GM19025 (cell line): ENCODE data around the gene PIP5K1B.

ENCODE experiments used
- ATAC-seq: cut with Tn5 transposase; IDR thresholded peaks from one replicate; pipeline ENCODE4 v1.9.1; 2021; ENCODE audit warnings: mild to moderate bottlenecking, low read depth, moderate library complexity; ENCODE audit not compliant: unreplicated experiment

Gene PIP5K1B

DNA sequence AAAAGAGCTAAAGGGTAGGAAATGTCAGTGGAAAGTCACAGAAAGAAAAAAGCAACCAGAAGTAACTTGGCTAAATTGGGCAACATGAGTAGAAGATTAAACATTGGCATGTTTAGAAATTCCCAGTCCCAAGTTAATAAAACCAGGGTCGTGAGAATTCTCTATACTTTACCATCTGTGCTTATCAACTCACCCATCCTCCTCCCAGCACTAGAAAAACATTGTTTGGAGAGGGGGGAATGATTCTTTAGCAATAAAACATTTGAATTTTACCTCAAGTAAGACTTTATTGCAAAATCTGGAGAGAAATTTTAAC, 229.2 kb downstream of the PIP5K1B start:
- ATAC-seq: no peak

DNA sequence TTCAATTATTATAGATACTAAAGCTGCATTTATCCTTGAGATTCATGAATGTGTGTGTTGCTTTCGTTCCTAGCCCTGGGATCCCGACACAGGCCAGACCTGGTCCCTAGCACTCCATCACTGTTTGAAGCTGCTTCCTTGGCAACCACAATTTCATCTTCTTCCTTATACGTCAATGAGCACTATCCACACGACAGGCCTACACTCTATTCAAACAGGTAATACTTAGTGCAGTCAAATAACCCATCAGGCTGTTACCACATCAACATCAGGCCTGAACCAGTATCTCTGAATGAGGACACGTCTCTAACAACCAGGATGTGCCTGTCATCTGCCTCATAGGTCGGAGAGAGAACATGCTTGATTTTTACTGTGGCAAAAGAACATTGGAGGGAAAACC, 235.5 kb downstream of the PIP5K1B start:
- no peak for ATAC-seq

DNA sequence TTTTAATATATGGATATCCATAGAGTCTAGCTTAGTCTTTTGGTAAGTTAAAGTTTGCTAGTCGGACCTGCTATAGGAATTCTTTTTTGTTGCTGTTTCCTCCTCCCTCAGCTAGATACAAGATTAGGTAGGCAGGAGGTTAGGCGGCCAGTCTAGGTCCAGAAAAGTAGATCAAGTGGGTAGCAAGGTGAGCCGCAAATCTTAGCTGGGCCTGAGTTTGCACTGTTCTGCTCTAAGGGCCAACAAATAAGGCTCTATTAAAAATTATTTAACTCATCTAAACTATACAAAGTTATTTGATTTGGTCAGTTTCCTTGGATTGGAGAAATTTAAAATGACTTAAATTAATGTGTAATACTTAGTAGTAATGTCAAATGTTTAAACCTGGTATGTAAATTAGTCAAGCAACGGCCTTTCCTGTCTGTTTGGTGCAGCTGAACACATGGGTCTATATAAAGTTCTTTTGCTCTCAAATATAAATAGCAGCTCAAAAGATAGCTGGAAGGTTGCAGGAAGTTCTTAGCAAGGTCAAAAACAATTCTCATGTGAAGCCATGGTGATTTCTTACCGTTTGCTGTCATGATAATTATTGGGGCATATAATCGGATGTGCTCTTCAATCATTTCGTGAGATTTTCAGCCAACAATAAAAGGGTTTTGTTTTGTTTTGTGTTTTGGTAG, 236.9 kb downstream of the PIP5K1B start:
- no peak for ATAC-seq

DNA sequence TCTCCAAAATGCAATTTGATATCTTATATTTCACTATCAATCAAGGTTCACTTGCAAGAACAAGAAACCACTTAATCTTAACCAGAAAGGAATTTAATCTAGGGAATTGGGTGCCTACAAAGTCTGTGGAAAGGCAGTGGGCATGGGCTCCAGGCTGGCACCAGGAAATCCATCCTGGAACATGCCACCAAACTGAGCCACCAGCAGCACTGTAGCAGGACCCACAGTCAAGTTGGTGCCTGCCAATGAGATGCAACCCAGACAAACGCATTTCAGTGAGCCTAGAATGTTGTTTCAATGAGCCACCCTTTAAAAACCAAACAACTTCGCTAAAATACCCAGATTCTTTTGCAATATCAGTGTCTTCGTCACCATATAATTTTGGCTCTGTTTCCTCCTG, 237.8 kb downstream of the PIP5K1B start:
- no peak for ATAC-seq

DNA sequence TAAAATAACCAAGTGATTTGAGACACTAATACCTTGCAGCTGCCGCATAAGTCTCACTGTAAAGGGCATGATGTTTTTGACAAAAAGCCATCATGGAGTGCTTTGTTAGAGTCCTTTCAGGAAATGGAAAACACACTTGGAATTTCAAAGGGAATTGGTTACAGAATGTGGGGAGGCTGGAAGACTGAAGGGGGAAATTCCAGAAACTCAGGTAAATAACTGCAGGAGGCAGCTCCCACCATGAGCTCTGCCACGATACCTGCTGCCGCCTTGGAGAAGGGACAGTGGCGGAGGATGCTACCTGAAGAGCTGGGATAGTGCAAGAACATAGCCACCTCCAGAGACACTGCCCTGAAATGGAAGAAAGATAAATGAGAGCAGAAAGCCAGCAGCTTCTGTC, 242.0 kb downstream of the PIP5K1B start:
- no peak for ATAC-seq

DNA sequence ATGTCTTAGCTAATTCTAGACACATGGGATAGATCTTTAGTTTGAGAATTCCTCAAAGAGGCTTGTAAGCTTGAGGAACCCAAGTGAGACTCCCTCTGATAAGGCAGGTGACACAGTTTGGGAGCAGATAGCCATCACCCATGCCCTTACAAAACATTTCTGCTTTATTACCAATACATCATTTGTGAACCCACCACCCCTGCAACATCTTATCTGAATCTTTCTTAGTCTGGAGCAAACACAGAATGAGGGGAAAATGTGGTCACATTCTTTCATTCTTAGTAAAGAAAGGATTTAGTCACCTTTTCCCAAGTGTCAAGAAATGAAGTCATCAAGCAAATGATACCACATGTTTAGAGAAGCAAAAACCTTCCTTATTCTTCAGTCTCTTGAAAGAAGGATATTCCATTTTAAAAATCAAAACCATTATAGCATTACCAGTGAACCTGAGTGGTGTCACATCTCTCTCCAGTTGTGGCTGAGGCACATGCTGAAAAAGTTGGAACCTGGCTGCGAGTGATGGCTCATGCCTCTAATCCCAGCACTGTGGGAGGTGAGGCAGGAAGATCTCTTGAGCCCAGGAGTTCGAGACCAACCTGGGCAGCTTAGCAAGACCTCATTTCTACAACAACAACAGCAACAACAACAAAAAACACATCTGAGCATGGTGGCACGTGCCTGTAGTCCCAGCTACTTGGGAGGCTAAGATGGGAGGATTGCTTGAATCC, 243.0 kb downstream of the PIP5K1B start:
- ATAC-seq: no peak

DNA sequence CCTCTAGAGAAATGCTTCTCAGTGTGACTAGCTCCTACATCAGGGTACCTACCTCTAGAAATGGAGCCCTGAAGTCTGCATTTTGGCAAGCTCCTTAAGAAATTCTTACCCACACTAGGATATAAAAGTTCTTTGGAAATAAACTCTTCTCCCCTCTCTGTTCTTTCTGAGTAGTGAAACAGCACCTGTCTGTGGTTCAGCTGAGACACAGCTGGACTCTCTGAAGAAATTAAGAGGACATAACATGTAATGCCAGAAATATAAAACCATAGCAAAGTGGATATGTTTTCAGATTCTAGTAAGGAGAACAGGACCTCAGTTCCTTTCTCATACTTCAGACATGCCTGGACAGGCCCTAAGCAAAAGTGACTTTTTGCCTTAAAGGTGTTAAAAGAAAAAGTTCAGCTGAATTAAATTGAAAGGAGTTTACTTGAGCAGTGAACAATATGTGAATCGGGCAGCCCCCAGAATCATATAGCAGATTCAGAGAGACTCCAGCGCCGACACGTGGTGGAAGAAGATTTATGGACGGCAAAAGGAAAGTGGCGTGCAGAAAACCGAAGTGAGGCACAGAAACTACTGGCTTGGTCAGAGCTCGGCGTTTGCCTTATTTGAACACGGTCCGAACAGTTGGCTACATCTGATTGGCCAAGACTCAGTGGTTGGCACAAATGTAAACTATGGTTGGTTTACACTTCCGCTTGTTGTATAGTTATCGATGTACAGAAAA, 244.4 kb downstream of the PIP5K1B start:
- no peak for ATAC-seq

DNA sequence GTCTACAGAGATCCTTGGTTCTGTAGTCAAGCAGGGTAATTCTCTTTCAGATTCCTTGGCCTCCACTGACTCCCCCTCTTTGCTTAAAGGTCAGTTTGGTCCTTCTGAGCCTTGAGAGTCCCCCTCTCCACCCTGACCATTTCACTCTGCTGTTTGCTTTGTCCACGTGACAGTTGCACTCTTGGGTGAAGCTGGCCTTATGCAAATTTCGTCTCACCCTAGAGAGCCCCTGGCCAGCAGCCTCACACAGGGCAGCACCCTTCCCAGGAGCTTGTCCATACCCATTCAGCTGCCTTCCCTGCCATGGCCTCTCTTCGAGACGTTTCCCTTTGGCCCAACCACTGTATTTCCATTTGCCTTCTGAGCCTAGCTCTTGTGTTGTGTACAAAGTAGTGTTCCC, 245.1 kb downstream of the PIP5K1B start:
- ATAC-seq: no peak

DNA sequence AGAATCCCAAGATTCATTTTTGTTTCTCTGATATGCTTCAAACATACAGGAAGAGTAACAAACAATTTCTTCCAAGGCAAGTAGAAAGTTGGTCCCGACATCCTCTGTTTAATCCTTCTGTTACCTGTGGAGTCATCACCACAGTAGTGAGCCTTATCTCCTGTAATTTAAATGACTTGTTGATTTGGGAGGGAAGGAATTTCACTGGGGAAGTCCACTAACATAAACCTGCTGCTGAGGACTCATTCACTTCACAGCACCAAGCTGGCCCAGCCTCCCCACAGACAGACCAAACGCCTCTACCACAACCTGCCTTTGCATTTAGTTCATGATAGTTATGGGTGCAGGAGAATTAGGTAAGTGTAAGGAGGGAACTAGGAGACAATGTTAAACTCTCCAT, 245.6 kb downstream of the PIP5K1B start:
- ATAC-seq: no peak

DNA sequence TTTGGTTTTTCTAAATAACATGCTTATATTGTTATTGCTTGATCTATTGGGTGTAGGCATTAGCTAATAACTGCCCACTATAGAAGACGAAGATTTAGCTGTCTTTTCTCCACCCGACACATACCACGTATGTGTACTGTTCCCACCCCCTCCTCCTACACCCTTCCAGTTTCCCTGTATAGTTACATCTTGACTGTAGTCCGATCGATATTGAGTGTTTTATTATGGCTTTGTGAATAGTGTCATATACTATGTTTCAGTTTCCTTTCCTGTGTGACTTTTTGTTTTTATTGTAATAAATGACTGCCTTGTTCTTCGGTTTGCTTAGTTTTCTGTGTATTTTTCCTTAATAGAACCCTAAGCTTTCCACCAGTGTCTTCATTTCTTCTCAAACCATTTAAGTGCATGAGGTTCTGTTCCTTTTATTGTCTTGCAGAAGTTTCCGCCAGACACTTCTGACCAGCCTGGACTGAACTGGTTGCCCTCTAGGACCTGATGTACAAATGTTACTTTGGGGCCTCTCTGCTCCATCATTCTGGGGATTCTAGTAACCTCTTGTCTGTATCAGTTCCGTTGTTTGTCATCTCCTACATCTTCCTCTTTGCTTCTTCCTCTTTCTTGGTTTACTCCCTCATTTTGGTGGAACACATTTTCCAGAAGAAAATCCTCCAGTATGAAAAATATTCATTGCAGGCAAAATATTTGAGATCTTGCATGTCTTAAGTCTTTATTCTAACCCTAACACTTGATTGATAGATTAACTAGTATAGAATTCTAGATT, 247.0 kb downstream of the PIP5K1B start:
- peak; percentile 61 for ATAC-seq

DNA sequence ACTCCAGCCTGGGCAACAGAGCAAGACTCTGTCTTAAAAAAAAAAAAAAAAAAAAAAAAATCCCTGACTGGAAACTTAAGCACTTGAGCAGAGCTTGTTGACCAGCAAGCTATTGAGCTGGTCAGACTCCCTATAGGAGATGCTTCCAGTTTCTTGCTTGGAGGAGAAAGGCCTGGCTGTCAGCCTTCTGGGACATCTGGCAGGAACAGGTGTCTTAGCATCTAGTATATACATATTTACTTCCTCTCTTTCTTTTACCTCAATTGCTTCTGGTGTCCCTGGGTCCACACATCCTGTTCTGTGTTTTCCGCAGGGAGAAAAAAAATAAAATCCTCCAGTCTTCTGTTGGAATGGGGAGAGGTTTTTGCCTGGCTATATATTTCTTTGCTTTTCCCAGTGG, 248.7 kb downstream of the PIP5K1B start:
- no peak for ATAC-seq

DNA sequence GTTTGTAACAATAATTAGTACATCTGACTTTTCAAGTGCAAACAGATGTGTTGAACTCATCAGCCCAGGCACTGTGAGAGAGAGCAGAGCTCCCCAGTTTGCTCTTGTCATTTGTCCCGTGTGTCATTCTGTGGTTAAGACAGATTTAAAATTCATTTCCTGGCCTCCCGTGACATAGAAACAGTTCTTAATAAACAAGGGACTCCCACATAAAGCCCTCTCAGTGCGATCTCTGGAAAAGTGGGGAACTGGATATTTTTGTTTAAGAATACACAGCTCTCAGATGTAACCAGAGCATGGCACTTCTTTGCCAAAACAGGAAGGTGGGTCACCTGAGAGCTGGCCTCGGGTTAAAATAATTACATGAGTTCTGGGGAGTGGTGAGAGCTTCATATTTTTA, 250.3 kb downstream of the PIP5K1B start:
- no peak for ATAC-seq

DNA sequence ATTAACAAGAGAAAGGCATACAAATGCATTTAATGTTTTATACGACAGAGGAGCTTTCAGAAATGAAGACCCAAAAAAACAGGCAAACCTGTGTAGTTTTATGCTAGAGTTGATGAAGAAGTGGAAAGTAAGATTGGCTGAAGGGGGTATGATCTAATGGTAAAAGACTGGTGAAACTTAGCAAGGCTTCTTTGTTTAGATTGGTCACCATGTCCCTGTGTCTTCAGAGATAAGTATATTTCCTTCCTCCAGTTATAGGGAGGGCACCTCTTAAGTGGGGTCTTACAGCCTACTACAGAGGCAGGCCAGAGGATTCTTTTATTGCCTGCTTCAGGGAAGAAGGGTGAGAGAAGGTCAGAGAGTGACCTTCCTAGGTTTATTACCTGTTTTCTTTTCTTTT, 252.4 kb downstream of the PIP5K1B start:
- no peak for ATAC-seq

DNA sequence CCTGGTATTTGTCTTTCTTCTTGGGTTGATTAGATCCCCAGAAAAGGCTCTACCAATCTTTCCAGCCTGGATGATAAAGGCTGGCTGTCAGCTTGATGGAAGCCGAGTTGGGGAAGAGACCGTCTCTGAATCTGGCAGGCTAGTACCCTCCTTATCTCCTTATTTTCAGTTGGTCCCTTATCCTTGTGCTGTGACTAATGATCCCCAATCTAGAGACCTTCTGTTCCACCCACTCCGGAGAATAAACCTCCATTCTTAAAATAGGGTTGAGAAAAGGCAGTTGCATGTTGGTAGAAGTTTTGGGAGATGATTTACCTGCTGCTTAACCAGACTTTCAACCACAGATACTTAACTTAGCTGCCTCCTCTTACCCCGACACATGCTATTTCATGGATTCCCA, 256.5 kb downstream of the PIP5K1B start:
- ATAC-seq: no peak

DNA sequence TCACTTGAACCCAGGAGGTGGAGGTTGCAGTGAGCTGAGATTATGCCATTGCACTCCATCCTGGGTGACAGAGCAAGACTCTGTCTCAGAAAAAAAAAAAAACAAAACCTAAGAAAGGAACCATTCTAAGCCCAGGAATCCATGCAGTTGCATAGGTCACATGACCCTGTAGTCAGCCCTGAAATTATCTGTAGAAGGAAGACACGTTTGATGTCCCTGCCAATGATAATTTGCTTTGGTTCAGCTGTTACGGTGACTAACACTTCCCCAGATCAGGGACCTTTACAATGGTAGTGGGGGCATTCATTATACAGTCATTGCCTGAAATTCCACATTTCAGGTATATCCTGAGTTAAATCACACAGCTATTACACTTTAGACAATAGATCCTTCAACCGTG, 258.4 kb downstream of the PIP5K1B start:
- no peak for ATAC-seq

DNA sequence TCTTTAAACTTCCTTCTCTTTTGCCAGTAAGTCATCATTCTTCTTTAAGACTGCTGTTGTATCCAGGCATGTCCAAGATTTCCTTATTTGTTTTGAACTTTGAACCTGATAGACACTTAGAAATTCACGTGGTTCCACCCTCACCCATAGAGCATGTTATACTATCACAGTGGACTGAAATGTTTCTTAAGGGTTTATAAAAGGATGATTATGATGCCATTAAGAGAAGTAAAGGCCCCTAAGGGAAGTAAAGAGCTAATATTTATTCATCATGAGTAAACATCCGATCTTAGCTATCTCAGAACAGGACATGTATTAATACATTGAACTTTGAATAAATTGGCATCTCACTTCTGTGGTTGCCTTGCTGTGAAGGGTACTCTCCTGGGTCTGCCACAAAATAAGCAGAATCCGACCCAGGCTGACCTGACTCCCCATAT, 259.1 kb downstream of the PIP5K1B start:
- no peak for ATAC-seq

DNA sequence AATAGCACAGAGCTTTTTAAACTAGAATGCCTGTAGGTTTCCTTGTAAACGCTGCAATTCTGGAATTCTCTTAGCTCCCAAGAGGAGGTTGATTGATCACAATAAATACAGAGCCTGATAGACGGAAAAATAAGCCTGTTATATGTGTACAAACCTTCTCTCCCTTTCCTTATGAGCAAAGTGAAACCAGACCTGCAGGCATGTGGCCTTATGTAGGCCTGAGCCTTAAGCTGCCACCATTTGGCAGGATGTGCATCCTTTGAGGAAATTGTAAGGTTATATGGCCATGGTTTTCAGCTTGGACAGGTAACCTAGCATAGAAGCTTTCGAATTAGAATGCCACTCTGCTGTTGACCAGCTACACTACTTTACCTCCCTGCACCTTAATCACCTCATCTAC, 259.7 kb downstream of the PIP5K1B start:
- ATAC-seq: no peak

DNA sequence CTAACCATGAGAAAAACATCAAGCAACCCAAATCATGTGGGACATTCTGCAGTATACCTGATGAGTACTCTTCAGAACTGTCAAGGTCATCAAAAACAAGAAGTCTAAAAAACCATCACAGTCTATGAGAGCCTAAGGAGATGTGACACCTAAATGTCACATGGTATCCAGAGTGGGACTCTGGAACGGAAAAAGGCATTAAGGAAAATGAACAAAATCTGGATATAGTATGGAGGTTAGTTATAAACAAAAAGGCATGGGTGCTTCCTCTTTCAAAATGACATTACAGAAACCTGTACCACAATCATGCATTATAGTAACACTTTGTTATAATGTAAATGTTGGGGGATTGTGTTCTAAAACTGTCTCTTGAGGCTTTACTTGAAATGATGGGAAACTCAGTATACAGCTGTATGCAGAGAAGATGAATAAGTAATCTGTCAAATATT, 261.5 kb downstream of the PIP5K1B start:
- peak; percentile 77 for ATAC-seq

DNA sequence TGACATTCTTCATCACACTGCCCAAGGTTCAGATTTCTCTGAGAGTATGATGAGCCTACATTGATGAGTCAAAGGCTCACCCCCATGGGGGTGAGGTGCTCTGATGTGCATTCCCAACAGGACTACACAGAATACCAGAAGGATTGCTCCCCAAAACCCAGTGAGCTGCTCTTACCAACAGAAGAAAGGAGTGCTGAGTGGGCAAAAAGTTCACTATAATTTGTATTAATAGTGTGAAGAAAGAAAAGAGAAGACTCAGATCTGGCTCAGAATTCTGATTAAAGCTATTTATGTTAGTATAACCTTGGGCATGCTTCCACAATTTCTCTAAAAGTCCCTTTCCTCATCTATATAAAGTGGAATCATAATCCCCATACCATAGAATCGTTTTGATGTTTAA, 262.8 kb downstream of the PIP5K1B start:
- no peak for ATAC-seq

DNA sequence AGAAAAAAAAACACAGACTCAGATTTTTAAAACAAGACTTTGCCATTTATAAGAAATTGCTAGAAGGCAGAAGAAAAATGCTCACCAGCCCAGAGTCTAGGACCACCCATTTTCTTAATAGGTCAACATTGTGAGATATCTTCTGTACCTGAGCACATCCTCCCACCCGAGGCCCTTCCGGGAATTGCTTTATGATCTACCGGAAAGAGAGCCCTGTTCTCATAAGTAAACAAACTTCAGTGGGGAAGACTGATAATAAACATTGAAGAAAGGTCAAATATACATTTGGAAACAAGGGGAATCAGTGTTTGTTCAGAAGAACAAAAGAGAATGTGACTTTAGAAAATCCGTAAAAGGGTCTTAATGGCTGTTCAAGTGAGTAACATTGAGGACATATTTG, 264.5 kb downstream of the PIP5K1B start:
- ATAC-seq: no peak

DNA sequence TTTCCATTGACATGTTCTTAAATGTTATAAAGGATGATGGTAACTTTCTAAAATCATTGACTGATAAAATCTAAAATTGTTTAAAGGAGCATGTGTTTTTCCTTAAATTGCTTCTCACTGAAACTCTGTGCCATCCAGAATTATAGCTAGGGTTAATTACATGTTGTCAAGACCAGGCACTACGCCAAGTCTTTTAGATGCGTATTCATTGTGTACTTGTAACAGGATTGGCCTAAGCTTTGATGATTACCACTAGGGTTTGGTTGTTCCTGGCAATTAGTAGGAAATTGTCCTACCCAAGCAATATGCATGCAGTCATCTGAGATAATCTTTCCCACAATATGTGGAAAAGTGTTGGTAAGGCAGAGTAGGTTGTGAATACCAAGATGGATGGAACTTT, 265.1 kb downstream of the PIP5K1B start:
- ATAC-seq: no peak
